NCI-H146 treated with DMSO at 0.1 percent for 48 hours (cell line): Measurements from ENCODE around the gene RELL1.

Experiments used
- DNase-seq: peaks from one replicate; lab custom pipeline; 2025; ENCODE audit not compliant: unreplicated experiment; lab: John Stamatoyannopoulos, UW

RELL1 gene

DNA sequence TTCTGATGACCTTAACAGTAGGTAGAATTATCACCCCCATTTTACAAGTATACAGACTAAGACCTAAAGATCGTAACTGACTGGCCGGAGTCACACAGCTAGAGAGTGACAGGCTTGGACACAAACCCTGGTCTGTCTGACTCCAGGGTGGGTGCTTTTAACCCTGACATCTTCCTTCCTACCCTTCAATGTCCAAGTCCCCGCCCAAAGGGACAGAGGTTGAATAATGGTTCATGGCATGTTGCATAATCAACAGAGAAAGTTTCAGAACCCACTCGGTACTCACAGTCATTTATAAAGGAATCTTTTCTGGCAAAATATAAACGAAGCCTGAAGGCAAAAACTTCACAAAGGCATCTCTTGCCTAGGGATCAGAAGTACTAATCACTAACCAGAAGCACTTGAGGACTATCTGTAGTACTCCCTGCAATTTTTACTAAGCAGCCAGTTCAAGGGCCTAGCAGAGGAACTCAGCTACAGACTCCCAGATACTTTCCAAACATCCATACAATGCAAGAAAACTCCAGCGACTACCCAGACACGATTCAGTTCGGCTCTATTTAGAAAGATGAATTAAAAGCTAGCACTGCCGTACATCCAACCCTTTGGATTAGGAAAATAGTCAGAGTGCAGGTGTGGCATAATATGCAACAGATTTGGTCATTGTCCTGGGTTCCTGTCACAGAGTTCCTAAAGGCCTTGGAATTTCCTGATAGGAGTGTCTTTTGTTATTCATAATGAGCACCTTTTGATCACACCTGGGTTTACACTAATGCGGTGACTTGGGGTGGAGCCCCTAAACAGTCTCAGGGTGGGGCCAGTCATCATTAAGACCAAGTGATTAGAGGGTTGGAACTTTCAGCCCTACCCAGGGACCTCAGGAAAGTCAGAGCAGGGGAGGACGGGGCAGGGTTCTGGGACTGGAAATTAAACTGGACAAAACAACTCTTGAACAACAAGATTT lies 44.0 kb downstream of the RELL1 start:
- no peak for DNase-seq

DNA sequence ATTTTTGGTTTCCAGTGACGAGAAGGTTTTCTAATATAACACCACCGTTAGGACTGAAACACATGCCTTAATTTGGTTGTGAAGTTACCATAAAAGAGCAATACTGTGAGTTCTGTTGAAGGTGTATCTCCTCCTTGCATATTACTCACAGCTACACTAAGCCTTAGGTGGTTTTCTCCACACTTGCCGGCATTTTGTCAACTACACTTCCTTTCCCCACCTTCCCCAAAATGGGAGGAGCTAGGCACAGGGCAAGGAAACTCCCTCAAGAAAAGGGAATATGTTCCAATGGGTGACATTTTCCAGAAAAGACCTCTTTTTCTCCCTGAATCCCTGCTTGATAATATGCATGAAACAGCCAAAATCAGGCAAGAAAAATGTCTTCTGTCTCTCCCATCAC lies 44.8 kb downstream of the RELL1 start:
- no peak for DNase-seq

DNA sequence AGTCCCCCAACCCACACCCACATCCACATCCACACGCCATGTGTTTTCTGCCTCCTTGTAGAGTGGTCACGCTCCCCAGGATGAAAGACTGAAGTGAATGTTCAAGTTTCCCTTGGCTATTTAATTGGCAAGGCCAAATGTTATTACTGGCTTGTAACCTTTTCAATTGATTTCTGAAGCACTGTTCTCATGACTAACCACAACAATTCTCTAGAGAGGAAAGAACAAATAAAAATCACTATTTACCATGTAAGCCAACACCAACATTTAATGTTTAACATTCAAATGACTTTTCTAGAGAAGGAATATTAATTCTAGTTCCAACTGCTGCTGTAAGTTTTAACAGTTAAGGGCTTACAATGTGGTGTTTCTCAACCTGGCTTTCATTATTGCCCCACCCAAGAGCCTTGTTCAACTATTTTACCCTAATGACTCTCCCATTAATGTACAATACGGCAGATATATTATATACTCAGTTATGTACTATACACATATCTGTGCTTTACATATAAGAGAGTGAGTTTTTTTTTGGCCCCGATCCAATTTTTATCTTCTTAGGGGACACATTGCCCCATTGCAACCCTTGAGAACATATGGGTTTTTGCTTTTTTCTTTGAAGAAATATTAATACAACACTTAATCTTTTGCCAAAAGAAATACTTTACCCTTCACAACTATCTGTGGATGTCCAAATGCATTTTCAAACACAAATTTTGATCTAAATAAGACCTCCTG lies 46.5 kb downstream of the RELL1 start:
- DNase-seq = no peak

DNA sequence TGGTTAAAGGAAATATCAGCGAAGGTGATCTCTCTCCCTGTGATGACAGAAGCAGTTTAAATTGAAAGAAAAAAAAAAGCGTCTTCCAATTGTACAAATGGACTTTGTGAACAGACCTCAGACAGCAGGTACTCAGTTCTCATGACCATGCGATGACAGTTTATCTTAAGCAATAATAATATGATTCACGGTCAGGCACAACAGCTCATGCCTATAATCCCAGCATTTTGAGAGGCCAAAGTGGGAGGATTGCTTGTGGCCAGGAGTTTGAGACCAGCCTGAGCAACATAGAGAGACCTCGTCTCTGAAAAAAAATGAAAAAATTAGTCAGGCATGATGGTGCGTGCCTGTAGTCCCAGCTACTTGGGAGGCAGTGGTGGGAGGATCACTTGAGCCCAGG lies 51.0 kb downstream of the RELL1 start:
- no peak for DNase-seq

DNA sequence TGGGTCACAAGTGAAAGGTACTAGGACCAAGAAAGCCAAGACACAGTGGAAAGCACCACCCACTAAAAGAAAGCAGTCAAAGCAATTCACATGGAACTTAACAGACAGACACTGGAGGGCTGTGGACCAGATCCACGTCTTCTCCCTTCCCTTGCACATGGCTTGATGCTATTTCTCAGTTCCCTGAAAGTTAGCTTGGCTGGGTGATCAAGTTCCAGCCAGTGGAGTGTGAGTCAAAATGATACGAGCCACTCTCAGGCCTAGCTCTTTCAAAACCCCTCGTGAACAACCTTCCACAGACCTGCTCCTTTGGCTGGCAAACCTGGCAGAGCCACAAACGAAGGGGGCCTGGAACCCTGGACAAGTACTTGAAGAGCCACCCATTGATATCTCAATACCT lies 52.0 kb downstream of the RELL1 start:
- DNase-seq = no peak

DNA sequence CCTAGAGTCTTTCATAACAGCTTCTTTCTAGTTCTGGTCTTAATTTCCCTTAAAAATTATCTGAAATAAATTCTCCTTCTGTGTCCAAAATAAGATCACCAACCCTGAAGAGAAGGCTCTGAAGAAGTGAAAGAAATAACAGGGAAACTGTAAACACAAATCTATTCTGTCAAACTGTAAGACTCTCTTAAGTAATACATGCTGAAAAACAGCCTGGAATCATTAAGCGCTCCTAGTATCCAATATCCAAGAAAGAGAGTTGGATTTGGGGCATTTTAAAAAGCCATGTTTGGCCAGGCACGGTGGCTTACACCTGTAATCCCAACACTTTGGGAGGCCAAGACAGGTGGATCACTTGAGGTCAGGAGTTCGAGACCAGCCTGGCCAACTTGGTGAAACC lies 53.3 kb downstream of the RELL1 start:
- DNase-seq = no peak

DNA sequence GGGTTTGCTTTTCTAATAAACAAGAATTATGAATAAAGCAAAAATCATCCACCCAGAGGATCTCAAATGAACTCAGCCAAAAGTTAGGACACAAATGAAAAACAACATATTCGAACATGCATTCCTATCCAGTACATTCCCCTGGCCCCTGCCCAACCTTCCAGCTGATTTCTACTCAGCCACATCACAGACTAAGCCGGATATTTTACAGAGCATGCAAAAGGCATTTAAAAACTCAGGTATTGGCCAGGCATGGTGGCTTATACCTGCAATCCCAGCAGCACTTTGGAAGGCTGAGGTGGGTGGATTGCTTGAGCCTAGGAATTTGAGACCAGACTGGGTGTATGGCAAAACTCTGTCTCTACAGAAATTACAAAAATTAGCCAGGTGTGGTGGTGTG lies 54.6 kb downstream of the RELL1 start:
- DNase-seq = no peak

DNA sequence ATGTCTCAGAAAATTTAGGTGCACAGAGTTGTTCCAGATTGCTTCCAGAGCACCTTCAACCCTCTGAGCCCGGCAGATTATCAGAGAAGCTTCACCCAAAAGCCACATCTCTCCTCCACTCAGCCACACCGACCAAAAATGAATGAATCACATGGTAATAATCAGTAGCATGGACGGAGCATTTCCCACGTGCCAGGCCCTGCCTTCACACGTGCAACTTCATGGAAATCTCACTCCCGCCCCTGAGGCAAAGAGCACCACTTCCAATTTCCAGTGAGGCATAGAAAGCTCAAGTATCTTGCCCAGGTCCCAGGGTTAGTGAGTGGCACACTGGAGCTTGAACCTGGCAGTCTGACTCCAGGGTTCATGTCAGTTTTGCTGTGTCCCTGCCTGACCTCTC lies 56.5 kb downstream of the RELL1 start:
- DNase-seq = no peak

DNA sequence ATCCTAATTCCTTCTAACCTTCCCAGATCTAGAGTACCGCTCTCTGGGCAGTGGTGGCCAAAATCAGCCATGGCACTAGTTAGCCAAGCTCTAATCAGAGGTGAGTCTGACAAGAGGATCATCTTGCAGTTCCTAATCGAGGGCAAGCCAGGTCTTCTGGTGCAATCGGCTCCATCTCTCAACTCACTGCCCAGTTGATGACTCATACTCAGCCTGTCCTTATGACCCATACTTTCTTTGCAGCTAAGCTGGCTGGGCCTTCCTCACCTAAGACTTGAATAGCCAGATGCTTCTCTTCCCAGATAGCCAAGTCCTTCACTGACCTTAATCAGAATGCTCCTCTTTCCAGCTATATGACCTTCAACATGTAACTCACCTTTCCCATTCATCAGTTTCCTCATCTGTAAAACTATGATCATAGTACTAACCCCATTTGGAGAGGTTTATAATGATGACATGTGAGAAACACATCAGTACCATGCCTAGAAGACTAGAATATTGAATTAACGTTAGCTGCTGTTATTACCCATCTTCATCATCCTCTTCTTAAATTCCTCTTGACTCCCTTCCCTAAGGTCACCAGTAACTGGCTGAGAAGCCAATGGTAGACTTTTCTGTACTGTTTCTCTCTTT lies 57.1 kb downstream of the RELL1 start:
- no peak for DNase-seq

DNA sequence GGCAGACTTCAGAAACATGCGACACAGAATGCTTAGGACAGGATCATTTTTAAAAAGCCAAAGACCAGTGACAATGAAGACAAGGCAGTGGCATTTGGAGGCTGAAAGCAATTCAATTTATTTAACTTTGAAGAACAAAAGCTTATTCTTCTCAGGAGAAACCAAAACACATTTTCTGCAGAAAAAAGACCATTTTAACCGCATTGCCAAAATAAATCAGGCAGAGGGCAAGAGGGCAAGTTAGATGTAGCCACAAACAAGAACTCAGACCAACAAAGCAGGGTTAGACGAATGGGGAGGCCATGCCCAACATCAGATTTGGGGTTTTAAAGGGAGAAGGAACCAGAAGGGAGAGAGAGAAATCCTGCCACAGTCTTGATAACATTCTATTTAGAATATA lies 58.9 kb downstream of the RELL1 start:
- no peak for DNase-seq

DNA sequence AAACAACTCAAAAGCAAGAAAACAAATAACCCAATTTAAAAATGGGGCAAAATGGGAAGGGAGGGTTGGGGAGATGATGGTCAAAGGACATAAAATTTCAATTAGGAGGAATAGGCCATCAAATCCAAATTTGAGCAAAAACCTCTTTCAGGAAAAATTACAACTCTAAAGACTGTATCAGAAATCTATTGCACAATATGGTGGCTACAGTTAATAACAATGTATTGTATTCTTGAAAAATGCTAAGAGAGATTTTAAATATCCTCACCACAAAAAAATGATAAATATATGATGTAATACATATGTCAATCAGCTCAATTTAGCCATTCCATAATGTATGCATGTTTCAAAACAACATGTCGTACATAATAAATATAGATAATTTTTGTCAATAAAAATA lies 60.7 kb downstream of the RELL1 start:
- DNase-seq = no peak

DNA sequence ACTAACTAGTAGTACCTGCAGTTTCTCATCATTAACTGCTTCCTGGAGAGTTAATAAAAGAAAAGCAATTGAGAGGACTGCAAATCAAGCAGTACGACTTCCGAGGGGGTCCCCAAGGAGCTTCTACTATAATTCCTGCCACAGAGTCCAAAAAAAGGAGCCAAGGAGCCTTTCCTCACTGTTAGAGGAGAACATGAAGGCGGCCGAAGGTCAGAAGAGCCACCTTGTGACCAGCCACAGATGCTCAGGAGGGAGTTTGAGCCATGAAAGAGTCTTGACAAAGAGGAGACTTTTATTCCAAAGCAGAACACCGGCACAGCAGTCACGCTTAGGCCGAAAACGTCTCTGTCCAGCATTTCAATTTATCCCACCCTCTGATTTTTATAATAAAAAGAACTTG lies 62.2 kb downstream of the RELL1 start:
- DNase-seq = no peak

DNA sequence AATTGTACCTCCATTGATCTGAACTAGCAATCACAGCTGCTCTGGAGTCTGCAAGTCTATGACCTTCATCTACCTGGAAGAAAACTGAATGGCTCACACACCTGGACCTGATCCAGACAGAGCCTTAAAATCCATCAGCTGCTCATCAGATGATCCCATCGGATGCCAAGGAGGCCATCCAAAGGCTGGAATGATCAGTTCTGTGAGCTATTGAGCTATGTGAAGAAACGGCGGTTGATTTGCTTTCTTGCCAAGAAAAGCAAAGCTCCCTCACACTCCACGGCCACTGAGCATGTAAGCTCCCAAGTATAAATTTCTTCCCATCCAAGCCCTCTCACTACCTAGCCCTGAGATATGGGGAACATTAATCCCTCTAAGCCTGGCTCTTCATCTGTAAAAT lies 63.1 kb downstream of the RELL1 start:
- no peak for DNase-seq

DNA sequence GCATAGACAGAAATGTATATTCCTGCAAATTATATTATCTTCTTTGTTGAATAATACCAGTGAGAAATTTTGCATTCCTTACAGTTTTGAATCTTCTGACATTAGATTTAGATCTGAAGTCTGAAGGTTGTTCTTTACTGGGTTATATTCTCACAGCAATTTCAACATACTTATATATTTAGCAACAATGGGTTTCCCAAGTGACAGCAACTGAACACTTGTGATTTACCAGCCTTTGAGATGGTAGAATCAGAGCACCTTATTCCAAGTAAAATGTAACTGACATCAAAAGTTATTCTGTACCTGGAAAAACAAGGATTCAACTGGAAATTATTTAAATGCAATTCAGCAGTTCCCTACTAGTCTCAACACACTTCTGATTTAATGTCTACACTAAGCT lies 66.0 kb downstream of the RELL1 start:
- no peak for DNase-seq

DNA sequence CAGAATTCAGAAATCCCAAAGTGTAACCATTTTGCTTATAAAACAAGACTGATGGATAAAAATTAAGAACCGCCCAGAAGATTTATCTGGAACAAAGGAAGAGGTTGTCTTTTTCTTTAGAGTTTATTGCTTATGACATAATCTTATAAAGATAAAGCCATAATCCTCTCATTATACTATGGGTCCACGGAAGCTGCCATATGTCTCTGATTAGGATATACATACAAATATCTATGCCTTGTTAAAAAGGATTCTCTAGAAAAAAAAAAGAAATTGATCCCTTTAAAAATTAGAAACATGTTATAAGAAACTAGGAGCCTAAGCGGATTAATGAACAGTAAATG lies 70.5 kb downstream of the RELL1 start:
- DNase-seq = no peak

DNA sequence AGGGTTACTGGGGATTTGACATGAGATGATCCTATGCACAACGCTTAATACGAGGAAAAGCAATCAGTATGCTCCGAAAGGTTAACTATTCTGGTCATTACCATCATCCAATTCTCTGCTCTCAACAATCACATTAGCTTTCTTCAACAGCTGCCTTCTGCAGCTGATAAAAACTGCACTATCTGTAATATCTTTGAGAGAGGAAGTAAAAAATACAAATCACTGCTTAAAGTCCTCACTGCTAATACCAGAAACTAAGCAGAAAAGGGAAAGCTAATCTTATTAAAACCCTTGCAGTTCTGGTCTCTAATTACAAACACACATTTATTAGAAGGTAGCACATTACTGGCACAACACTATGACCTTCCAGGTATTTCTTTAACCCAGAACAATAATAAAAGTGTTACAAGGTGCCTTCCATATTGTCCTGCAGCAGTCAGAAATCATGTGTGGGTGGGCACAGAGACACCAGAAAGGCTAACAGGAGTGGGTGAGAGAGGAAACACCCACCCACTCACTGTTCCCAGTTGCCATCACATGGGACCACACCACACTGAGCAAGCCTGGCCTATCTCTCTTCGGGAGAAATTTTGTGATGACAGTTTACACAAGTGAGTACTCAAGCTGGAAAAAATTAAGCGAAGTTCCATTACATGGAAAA lies 71.0 kb downstream of the RELL1 start:
- DNase-seq = no peak

DNA sequence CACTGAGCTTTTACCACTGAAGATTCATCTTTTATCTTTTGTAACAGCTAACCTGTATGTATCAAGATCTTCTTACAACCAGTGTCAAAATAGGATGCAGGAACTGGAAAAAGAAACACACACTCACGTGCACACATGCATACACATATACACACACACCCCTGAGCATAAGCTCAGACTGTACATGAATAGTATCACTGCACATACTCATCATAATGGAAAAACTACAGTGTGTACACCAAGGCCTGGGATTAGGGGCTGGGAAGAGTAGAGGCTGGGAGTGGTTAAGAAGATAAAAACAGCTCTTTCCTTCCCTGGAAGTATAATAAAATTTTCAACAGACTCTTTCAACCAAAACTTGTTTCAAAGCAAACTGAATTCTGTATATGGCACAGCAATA lies 73.4 kb downstream of the RELL1 start:
- no peak for DNase-seq

DNA sequence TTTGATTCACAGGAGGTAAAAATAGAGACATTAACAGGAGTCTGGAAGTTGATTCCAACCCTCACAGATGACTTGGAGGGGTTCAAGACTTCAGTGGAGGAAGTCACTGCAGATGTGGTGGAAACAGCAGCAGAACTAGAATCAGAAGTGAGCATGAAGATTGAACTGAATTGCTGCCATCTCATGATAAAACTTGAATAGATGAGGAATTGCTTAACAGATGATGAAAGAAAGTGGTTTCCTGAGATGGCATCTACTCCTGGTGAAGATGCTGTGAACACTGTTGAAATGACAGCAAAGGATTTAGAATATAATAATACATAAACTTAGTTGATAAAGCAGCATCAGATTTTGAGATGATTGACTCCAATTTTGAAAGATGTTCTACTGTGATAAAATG lies 76.5 kb downstream of the RELL1 start:
- no peak for DNase-seq

DNA sequence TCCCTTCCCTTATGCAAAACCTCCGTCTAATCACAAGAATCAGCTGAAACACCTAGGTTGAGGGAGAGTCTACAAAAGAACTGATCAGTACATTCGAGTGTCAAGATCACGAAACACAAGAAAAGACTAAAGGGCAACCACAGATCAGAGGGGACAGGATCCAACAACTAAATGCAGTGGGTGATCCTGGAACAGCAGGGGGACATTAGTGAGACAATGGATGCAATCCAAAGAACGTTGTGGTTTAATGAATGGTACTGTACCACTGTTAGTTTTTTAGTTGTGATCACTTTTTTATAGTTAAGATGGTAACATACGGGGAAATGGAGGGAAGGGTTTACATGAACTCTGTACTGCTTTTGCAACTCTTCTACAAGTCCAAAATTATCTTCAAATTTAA lies 79.2 kb downstream of the RELL1 start:
- DNase-seq = no peak

DNA sequence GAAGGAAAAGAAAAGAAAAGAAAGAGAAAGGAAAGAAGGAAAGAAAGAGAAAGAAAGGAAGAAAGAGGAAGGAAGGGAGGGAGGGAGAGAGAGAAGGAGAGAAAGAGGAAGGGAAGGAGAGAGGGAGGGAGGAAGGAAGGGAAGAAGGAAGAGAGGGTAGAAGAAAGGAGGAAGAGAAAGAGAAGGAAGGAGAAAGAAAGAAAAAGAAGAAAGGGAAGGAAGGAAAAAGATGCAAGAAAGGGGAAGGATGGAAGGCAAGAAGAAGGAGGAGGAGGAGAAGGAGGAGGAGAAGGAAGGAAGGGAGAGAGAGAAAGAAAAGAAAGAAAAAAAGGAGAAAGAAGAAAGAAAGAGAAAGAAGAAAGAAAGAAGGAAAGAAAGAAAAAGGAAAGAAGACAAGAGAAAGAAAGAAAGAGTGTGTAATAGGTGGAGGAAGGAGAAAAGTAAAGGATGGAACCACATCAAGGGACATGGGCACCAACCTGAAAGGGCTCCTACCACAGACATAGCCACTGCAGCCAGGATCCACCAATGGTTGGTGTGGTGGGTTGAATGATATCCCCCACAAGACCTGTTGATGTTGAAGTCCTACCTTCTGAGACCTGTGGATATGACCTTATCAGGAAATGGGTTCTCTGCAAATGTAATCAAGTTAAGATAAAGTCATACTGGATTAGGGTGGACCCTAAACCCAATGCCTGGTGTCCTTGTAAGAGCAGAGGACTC lies 80.2 kb downstream of the RELL1 start:
- no peak for DNase-seq

DNA sequence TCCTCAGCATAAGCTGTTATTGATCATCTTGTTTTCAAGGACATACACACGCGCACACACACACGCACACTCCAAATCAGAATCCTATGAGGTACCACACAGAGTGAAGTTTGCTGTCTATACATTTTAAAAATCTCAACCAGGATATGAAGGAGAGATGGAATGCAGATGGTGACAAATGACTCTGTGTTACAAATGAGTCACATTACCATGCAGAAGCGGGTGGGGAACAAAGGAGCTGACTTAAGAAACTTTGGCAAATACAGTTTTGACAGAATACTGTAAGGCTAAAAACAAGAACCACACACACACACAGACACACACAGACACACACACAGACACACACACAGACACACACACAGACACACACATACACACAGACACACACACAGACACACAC lies 81.7 kb downstream of the RELL1 start:
- DNase-seq = no peak
